ENCODE data around the gene OR11H6. TPM values are rescaled to one million over a fixed set of nuclear protein-coding genes. Genes with fewer than 3 reads are reported as not detected.
"Not testable (repeated sequence)": the region's sequence is repeated elsewhere in the genome, so short reads cannot be mapped to it uniquely, and the experiment has no call there.

OR11H6 gene
- total and polyA plus RNA-seq, 2 donors (not counting 1 experiment from before 2014, with no cell fraction given), result not detected

DNA sequence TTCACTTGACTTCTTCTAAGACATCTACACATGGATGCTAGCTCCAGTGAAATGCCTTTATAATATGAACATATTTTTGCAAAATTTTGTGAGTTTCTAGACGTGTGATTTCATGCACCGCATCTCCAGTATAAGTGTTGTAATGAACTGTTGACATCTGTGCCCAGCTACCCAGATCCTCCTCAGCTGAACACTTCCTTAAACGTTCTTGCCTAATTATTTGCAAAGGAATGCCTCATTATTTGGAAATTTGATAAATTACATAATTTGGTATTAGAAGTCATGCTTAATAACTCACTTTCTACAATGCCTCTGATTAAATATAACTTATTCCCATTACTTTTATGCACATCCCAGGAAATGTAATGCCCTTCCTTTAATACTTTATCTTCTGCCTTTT is 18.8 kb upstream of the OR11H6 start:
- Histone ChIP-seq H3K4me3 (replicated peaks in 1 of 4; ENCODE audit: control extremely low read depth in 1 of 4, insufficient read depth in 1 of 4, low read depth in 3 of 4, low read length in 4 of 4) (no peak overlapping the region), H3K4me1 (ENCODE audit: control insufficient read depth, extremely low read depth, insufficient read depth, low read length) (no peaks in the 10 kb centered on the region)

DNA sequence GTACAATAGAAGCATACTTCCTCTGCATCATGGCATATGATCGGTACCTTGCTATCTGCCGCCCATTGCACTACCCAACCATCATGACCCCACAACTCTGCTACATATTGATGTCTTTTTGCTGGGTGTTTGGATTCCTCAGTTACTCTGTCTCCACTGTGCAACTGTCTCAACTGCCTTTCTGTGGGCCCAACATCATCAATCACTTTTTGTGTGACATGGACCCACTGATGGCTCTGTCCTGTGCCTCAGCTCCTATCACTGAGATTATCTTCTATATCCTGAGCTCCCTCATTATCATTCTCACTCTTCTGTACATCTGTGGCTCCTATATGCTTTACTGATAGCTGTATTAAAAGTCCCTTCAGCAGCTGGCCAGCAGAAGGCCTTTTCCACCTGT is 13.9 kb upstream of the OR11H6 start:
- no peaks in the 10 kb centered on the region for H3K27me3 ChIP-seq (ENCODE audit: control insufficient read depth, insufficient read depth, low read length)
- H3K27ac ChIP-seq (ENCODE audit: insufficient read depth, low read length), result no peak overlapping the region
- H3K4me1 ChIP-seq (ENCODE audit: control insufficient read depth, extremely low read depth, insufficient read depth, low read length), result no peaks in the 10 kb centered on the region
- H3K4me3 ChIP-seq (replicated peaks in 1 of 4; ENCODE audit: control extremely low read depth in 1 of 4, insufficient read depth in 1 of 4, low read depth in 3 of 4, low read length in 4 of 4), result no peak overlapping the region
- H3K4me2 ChIP-seq (ENCODE audit: extremely low read depth, insufficient read depth, low read length), result no peak overlapping the region
- H3K36me3 ChIP-seq (ENCODE audit: control insufficient read depth, insufficient read depth, low read length), result no peaks in the 10 kb centered on the region
- no peaks in the 10 kb centered on the region for H3K79me2 ChIP-seq (ENCODE audit: control insufficient read depth, insufficient read depth, low read length)
- no peaks in the 10 kb centered on the region for H4K20me1 ChIP-seq (ENCODE audit: control insufficient read depth, extremely low read depth, insufficient read depth, low read length)
- no peak for DNase-seq (ENCODE audit: low read depth in 2 of 2)
- H3K9ac ChIP-seq (ENCODE audit: insufficient read depth, low read length), result no peak overlapping the region
- H3K9me3 ChIP-seq (ENCODE audit: control insufficient read depth, insufficient read depth, low read depth, low read length), result no peaks in the 10 kb centered on the region
- TF ChIP-seq EZH2 (IDR thresholded peaks at IDR 0.05; ENCODE audit: low read length, missing control alignments), result no peak
- TF ChIP-seq, protein P1, sequence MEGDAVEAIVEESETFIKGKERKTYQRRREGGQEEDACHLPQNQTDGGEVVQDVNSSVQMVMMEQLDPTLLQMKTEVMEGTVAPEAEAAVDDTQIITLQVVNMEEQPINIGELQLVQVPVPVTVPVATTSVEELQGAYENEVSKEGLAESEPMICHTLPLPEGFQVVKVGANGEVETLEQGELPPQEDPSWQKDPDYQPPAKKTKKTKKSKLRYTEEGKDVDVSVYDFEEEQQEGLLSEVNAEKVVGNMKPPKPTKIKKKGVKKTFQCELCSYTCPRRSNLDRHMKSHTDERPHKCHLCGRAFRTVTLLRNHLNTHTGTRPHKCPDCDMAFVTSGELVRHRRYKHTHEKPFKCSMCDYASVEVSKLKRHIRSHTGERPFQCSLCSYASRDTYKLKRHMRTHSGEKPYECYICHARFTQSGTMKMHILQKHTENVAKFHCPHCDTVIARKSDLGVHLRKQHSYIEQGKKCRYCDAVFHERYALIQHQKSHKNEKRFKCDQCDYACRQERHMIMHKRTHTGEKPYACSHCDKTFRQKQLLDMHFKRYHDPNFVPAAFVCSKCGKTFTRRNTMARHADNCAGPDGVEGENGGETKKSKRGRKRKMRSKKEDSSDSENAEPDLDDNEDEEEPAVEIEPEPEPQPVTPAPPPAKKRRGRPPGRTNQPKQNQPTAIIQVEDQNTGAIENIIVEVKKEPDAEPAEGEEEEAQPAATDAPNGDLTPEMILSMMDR (conservative IDR thresholded peaks at IDR 0.05 in 1 of 2, IDR thresholded peaks at IDR 0.05 in 1 of 2; ENCODE audit: low read depth in 1 of 2, low read length in 2 of 2), result no peak
- no peak overlapping the region for H2AFZ ChIP-seq (ENCODE audit: low read length)

More for the DNA sequence above, 18.8 kb upstream of the OR11H6 start:
- Histone ChIP-seq H3K9ac (ENCODE audit: insufficient read depth, low read length) (no peak overlapping the region), H3K4me2 (ENCODE audit: extremely low read depth, insufficient read depth, low read length) (no peak overlapping the region), H2AFZ (ENCODE audit: low read length) (no peak overlapping the region), H3K27ac (ENCODE audit: insufficient read depth, low read length) (no peak overlapping the region), H3K9me3 (ENCODE audit: control insufficient read depth, insufficient read depth, low read depth, low read length) (no peaks in the 10 kb centered on the region), H4K20me1 (ENCODE audit: control insufficient read depth, extremely low read depth, insufficient read depth, low read length) (no peaks in the 10 kb centered on the region), H3K79me2 (ENCODE audit: control insufficient read depth, insufficient read depth, low read length) (no peaks in the 10 kb centered on the region), H3K27me3 (ENCODE audit: control insufficient read depth, insufficient read depth, low read length) (no peaks in the 10 kb centered on the region), H3K36me3 (ENCODE audit: control insufficient read depth, insufficient read depth, low read length) (no peaks in the 10 kb centered on the region)
- no peak for DNase-seq (ENCODE audit: low read depth in 2 of 2)
- TF ChIP-seq, protein P1 (conservative IDR thresholded peaks at IDR 0.05 in 1 of 2, IDR thresholded peaks at IDR 0.05 in 1 of 2; ENCODE audit: low read depth in 1 of 2, low read length in 2 of 2), result no peak
- no peak for TF ChIP-seq EZH2 (IDR thresholded peaks at IDR 0.05; ENCODE audit: low read length, missing control alignments)

DNA sequence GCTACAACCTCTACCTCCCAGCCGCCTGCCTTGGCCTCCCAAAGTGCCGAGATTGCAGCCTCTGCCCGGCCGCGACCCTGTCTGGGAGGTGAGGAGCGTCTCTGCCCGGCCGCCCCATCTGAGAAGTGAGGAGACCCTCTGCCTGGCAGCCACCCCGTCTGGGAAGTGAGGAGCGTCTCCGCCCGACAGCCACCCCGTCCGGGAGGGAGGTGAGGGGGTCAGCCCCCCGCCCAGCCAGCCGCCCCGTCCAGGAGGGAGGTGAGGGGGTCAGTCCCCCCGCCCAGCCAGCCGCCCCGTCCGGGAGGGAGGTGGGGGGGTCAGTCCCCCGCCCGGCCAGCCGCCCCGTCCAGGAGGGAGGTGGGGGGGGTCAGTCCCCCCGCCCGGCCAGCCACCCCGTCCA is 11.1 kb upstream of the OR11H6 start:
- H3K36me3 ChIP-seq (ENCODE audit: control insufficient read depth, insufficient read depth, low read length); H3K27me3 ChIP-seq (ENCODE audit: control insufficient read depth, insufficient read depth, low read length); H2AFZ ChIP-seq (ENCODE audit: low read length); H3K4me2 ChIP-seq (ENCODE audit: extremely low read depth, insufficient read depth, low read length); H3K4me3 ChIP-seq (replicated peaks in 1 of 4; ENCODE audit: control extremely low read depth in 1 of 4, insufficient read depth in 1 of 4, low read depth in 3 of 4, low read length in 4 of 4); DNase-seq (ENCODE audit: low read depth in 2 of 2); H3K79me2 ChIP-seq (ENCODE audit: control insufficient read depth, insufficient read depth, low read length); H3K4me1 ChIP-seq (ENCODE audit: control insufficient read depth, extremely low read depth, insufficient read depth, low read length); H4K20me1 ChIP-seq (ENCODE audit: control insufficient read depth, extremely low read depth, insufficient read depth, low read length); H3K27ac ChIP-seq (ENCODE audit: insufficient read depth, low read length); H3K9me3 ChIP-seq (ENCODE audit: control insufficient read depth, insufficient read depth, low read depth, low read length); H3K9ac ChIP-seq (ENCODE audit: insufficient read depth, low read length): not testable (repeated sequence)
